Osteocyte (in vitro differentiated cells): ENCODE results near the gene RXFP1. TPM values are rescaled to one million over a fixed set of nuclear protein-coding genes. Genes with fewer than 3 reads are reported as not detected.

Experiments
- DNase-seq: peaks from one replicate; pipeline ENCODE4 v3.0.0; 2021; ENCODE audit warnings: mixed read lengths; ENCODE audit not compliant: unreplicated experiment; ENCODE audit errors: extremely low spot score
- H3K27ac Mint-ChIP-seq: one replicate; pipeline ENCODE4 v1.8.0; 2021; ENCODE audit warnings: mild to moderate bottlenecking, mixed read lengths; ENCODE audit not compliant: unreplicated experiment
- H3K27me3 Mint-ChIP-seq: one replicate; pipeline ENCODE4 v1.8.0; 2021; ENCODE audit warnings: mixed read lengths; ENCODE audit not compliant: unreplicated experiment
- H3K36me3 Mint-ChIP-seq: one replicate; pipeline ENCODE4 v1.8.0; 2021; ENCODE audit warnings: mixed read lengths; ENCODE audit not compliant: unreplicated experiment
- H3K4me1 Mint-ChIP-seq: one replicate; pipeline ENCODE4 v1.8.0; 2021; ENCODE audit warnings: mixed read lengths; ENCODE audit not compliant: unreplicated experiment
- H3K4me3 Mint-ChIP-seq: one replicate; pipeline ENCODE4 v1.8.0; 2021; ENCODE audit warnings: mild to moderate bottlenecking, moderate library complexity, mixed read lengths; ENCODE audit not compliant: unreplicated experiment
- H3K9me3 Mint-ChIP-seq: one replicate; pipeline ENCODE4 v1.8.0; 2021; ENCODE audit warnings: mixed read lengths; ENCODE audit not compliant: unreplicated experiment
- CTCF ChIP-seq: fragments of 200-600 bp; sonication (generic); IDR thresholded peaks from 2 replicates; pipeline ENCODE4 v1.5.0; 2021; ENCODE audit warnings: antibody characterized with exemption, mild to moderate bottlenecking, moderate library complexity
- total RNA-seq: library from RNA; stranded (reverse); gene quantifications from 2 replicates; pipeline ENCODE4 v1.2.1, GENCODE V29; 2021

RXFP1 gene
- total RNA-seq, 1 donor from 2014 or later = not detected

- Mint-ChIP-seq H3K27me3 (peaks cover 39% of the 10 kb centered on the region), H3K9me3 (no peaks in the 10 kb centered on the region), H3K36me3 (no peaks in the 10 kb centered on the region), H3K4me1 (no peaks in the 10 kb centered on the region), H3K4me3 (no peak overlapping the region), H3K27ac (no peak overlapping the region)
- no peak for DNase-seq
- TF ChIP-seq CTCF = no peak
Observed at GRCh38 chr4:158560284-158560683, 38.6 kb downstream of the RXFP1 start.

- TF ChIP-seq CTCF = no peak
- no peak for DNase-seq
- Mint-ChIP-seq H3K27ac (no peak overlapping the region), H3K4me1 (no peaks in the 10 kb centered on the region), H3K9me3 (no peaks in the 10 kb centered on the region), H3K27me3 (peaks cover 39% of the 10 kb centered on the region), H3K4me3 (no peak overlapping the region), H3K36me3 (no peaks in the 10 kb centered on the region)
Observed at GRCh38 chr4:158566860-158567259, 45.2 kb downstream of the RXFP1 start.

GRCh38 chr4:158571736-158572135 lies 50.1 kb downstream of the RXFP1 start:
- peaks cover 24% of the 10 kb centered on the region for H3K27me3 Mint-ChIP-seq
- no peak for TF ChIP-seq CTCF
- no peaks in the 10 kb centered on the region for H3K9me3 Mint-ChIP-seq
- no peak for DNase-seq
- no peak overlapping the region for H3K27ac Mint-ChIP-seq
- no peaks in the 10 kb centered on the region for H3K4me1 Mint-ChIP-seq
- H3K36me3 Mint-ChIP-seq = no peaks in the 10 kb centered on the region
- H3K4me3 Mint-ChIP-seq = no peak overlapping the region

- no peak for DNase-seq
Observed at GRCh38 chr4:158572608-158573007, 50.9 kb downstream of the RXFP1 start.

GRCh38 chr4:158578476-158578875 lies 56.8 kb downstream of the RXFP1 start:
- no peak for DNase-seq
- Mint-ChIP-seq H3K4me1 (no peaks in the 10 kb centered on the region), H3K27me3 (peaks cover 5% of the 10 kb centered on the region), H3K27ac (no peak overlapping the region), H3K9me3 (no peaks in the 10 kb centered on the region), H3K4me3 (no peak overlapping the region), H3K36me3 (no peaks in the 10 kb centered on the region)
- peak; percentile 53 for TF ChIP-seq CTCF

More at GRCh38 chr4:158572608-158573007, 50.9 kb downstream of the RXFP1 start:
- Mint-ChIP-seq H3K4me1 (no peaks in the 10 kb centered on the region), H3K27ac (no peak overlapping the region), H3K9me3 (no peaks in the 10 kb centered on the region), H3K4me3 (no peak overlapping the region), H3K27me3 (peaks cover 24% of the 10 kb centered on the region), H3K36me3 (no peaks in the 10 kb centered on the region)
- no peak for TF ChIP-seq CTCF
